Activated naive CD4-positive, alpha-beta T cell (primary cell): ENCODE results near the gene ZNF491.
"Not testable (repeated sequence)": the region's sequence is repeated elsewhere in the genome, so short reads cannot be mapped to it uniquely, and the experiment has no call there.

Source experiments
- DNase-seq, 4 experiments: peaks; one replicate each; lab custom pipeline; 2025; lab: John Stamatoyannopoulos, UW

The ZNF491 gene

DNA sequence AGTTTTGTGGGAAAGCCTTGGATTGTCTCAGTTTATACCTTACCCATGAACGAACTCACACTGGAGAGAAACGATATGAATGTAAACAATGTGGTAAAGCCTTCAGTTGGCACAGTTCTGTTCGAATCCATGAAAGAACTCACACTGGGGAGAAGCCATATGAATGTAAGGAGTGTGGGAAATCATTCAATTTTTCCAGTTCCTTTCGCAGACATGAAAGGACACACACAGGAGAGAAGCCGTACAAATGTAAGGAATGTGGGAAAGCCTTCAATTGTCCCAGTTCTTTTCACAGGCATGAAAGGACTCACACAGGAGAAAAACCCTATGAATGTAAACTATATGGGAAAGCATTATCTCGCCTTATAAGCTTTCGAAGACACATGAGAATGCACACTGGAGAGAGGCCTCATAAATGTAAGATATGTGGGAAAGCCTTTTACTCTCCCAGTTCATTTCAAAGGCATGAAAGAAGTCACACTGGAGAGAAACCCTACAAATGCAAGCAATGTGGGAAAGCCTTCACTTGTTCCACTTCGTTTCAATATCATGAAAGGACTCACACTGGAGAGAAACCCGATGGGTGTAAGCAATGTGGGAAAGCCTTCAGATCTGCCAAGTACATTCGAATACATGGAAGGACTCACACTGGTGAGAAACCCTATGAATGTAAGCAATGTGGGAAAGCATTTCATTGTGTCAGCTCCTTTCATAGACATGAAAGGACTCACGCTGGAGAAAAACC lies 8.2 kb downstream of the ZNF491 start:
- no peak for DNase-seq

DNA sequence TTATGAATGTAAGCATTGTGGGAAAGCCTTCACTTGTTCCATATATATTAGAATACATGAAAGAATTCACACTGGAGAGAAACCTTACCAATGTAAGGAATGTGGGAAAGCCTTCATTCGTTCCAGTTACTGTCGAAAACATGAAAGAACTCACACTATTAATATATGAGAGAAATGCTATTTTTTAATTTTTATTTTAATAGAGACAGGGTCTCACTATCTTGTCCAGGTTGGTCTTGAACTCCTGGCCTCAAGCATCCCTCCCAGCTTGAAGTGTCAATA lies 8.7 kb downstream of the ZNF491 start:
- DNase-seq: no peak

DNA sequence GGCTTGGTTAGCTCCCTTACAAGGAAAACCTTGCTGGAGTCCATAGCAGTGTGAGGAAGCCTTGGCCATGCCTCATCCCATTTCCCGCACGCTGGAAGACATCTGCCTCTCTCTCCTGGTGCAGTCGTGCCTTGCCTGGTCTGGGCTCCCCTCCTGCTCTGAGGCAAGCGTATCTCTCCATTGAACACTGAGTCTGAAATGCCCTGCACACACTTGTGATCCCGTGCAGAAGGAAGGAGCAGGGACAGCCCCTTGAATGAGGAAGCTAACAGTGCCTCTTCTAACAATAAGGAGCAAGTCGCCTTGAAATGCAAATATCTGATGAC lies 15.3 kb downstream of the ZNF491 start:
- DNase-seq: no peak

GRCh38 chr19:11814029-11814699 lies 15.8 kb downstream of the ZNF491 start, which contains the start of gene ZNF440:
Gene ZNF440, plus strand, starts transcription at chr19:11814273. Its CDS starts 175 bp downstream, at chr19:11814448.
- peak; percentile 65 to 77 (median 68) for DNase-seq

GRCh38 chr19:11814700-11815035 lies 16.3 kb downstream of the ZNF491 start:
- no peak for DNase-seq

- no peak for DNase-seq
These were observed 23.3 kb downstream of the ZNF491 start for GRCh38 chr19:11821474-11822109.

DNA sequence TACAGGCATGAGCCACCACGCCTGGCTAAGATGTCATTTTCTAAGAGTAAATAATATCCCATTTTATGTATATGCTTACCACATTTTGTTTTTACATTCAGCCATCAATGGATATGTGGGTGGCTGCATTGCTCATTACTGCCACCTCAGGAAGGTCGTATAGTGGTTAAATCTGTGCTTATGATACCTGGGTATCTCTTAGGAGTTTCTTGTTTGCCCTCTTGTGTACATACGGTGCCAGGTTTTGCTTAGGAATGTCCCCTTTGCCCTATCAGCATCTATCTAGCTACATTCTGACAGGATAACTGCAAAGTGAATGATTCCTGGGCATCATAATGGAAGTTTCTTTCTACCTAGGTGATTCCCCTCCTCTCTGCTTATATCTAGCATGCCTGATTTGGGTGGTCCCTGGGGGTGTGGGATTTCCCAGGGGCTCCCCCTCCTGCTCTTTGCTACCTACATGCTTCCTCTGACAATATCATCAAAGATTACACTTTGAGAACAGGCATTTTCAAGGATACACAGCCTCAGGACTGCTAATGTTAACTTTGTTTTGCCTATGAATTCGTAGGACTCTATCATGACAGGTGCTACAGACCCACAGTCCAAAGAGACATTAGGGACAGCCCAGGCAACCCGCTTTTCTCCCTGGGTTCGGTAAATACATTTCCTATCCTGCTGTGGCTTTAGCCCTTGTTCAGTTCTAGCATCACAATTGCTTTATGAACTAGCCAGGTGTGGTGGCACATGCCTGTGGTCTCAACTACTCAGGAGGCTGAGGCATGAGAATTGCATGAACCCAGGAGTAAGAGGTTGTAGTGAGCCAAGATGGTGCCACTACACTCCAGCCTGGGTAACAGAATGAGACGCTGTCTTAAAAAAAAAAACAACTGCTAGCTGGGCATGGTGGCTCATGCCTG lies 30.9 kb downstream of the ZNF491 start:
- DNase-seq: not testable (repeated sequence)

- no peak for DNase-seq
These were observed 34.1 kb downstream of the ZNF491 start for GRCh38 chr19:11832253-11832912.

DNA sequence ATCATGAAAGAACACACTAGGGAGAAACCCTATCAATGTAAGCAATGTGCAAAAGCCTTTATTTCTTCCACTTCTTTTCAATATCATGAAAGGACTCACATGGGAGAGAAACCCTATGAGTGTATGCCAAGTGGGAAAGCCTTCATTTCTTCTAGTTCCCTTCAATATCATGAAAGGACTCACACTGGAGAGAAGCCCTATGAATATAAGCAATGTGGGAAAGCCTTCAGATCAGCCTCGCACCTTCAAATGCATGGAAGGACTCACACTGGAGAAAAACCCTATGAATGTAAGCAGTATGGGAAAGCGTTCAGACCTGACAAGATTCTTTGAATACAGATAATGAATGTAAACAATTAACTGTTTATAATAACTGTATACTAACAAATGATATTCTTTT lies 35.2 kb downstream of the ZNF491 start:
- DNase-seq: no peak

GRCh38 chr19:11835626-11836066 lies 37.3 kb downstream of the ZNF491 start:
- not testable (repeated sequence) for DNase-seq

DNA sequence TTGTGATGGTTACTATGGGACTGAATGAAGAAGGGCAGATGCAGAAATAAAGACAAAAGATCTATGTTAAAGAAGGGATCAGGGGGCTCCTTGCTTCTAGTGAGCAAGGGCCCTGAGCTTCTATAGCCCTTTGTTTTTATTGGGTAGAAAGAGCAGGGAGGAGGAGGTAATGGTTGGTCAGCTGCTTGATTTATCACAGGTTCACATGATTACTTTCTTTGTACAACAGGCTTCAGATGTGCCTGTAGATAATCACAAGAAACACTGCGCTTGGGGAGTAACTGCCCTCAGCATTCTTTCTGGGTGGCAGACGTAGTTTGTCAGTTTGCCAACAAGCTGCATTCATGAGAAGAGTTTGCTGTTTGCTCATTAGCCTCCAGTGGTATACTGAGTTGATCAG lies 45.4 kb downstream of the ZNF491 start:
- DNase-seq: no peak

GRCh38 chr19:11847615-11848014 lies 49.3 kb downstream of the ZNF491 start:
- DNase-seq: not testable (repeated sequence)

GRCh38 chr19:11848200-11848593 lies 49.9 kb downstream of the ZNF491 start:
- DNase-seq: no peak

- DNase-seq: peak; percentile 43 to 84 (median 68)
These were observed 50.5 kb downstream of the ZNF491 start, which contains the start of gene ZNF439 for GRCh38 chr19:11848594-11849469. Gene ZNF439, plus strand, starts transcription at chr19:11848726. Its CDS starts 142 bp downstream, at chr19:11848868.

DNA sequence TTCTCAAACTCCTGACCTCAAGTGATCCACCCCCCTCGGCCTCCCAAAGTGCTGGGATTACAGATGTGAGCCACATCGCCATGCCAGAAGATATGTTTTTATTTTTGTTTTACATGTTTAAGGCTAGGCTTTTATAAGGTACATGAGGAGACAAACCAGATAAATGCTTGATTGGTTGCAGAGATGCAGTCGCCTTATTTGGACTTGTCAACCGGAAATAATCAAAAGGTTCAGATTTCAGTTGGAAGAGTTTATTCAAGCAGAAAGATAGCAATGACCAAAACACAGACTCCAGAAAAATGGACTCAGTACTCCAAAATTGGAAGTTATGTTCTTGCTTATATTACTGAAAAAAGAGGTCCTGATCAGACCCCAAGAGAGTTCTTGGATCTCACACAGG lies 52.0 kb downstream of the ZNF491 start:
- DNase-seq: not testable (repeated sequence)

DNA sequence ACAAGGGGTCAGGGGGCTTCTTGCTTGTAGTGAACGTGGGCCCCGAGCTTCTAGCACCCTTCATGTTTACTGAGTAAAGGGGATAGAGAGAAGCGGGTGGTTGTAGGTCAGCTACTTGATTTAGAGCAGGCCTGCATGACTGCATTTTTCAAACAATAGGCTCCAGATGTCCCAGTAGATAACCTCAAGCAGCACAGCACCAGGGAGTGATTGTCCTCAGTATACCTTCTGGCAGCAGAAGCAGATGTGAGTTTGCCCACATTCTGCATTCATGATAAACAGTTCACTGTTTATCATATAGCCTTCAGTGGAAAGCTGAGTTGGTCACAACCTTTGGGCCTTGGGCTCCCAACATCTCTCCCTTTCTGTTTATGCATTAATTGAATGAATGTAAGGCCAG lies 55.0 kb downstream of the ZNF491 start:
- DNase-seq: no peak

DNA sequence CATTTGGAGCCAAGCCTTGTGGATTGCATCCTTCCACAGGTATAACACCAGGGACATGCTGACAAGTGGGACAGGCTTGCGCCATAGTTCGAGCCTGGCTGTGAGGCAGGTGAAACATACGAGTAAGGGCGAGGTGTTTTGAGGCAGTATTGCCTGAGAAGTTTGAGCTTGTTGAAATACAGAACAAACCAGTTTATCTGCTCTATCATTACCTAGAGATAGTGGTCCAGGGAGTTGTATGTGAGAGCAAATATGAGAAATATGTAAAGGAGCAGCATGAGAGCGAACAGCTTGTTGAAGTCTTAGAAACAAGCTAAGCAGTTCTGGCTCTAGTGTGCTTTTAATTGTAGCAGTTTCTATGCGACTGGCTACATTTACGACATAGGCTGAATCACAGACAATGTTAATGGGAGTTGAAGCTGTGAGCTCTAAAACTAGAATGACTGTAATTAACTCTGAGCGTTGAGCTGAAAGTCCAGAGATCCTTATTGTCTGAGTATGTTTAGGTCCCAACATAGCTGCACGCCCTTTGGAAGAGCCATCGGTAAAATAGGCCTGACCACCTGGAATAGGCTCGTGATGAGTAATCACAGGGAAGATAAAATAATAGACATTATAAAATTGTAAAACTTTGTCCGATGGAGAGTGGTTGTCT lies 58.4 kb downstream of the ZNF491 start:
- DNase-seq: no peak
